Measurements from ENCODE around the gene LAMA2. TPM values are rescaled to one million over a fixed set of nuclear protein-coding genes. Genes with fewer than 3 reads are reported as not detected.

The LAMA2 gene
- total and polyA plus RNA-seq, 2 of the 8 experiments (the other 6 are each of a cell fraction or from before 2014, with no cell fraction given): 1.3 to 3.8 TPM

DNA sequence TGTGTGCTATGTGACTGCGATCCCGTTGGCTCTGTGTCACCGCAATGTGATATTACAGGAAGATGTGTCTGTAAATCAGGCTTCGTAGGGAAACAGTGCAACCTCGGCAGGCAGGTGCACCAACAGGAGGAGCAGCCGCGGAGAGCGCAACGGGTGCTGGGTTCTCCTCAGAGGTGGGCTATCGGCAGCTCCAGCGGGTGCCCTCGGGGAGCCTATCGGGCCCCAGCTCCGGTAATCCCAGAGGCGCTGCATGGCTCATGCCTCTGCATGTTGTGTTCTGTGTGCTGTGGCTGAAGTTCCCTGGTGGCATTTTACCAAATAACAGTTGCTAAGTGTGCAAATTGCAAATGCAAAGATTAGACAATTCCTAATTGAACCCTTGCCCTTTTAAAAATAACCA is 409.9 kb downstream of the LAMA2 start:
- POLR2A ChIA-PET (ENCODE audit: partially characterized antibody): no interaction called here
- CTCF ChIA-PET (ENCODE audit: partially characterized antibody): interaction anchor here (0.8 kb wide), 1 partner anchor 40 kb away, joined by 3 read pairs; no protein-coding TSS in a partner anchor

More for the DNA sequence above, 409.9 kb downstream of the LAMA2 start:
- Histone ChIP-seq H2AK5ac (ENCODE audit: low read depth, low read length) (no peak overlapping the region), H2BK5ac (ENCODE audit: low read depth, low read length) (no peak overlapping the region), H3K4me2 (ENCODE audit: insufficient read depth in 1 of 2, low read depth in 2 of 2, low read length in 2 of 2) (no peak overlapping the region), H2BK20ac (ENCODE audit: low read length) (no peak overlapping the region), H3K23ac (ENCODE audit: insufficient read length) (no peak overlapping the region), H4K91ac (replicated peaks; ENCODE audit: insufficient read length, low read length) (no peak overlapping the region), H2BK15ac (ENCODE audit: low read length) (no peak overlapping the region), H3K9ac (replicated peaks in 1 of 4; ENCODE audit: extremely low read depth in 1 of 4, low read depth in 3 of 4, low read length in 3 of 4) (no peak overlapping the region), H3K36me3 (ENCODE audit: control insufficient read depth in 2 of 4, insufficient read depth in 4 of 4, low read length in 3 of 4) (no peaks in the 10 kb centered on the region), H3K4me1 (replicated peaks in 1 of 4; ENCODE audit: control insufficient read depth in 3 of 4, insufficient read depth in 4 of 4, low read length in 3 of 4) (no peaks in the 10 kb centered on the region), H4K8ac (ENCODE audit: extremely low read depth, insufficient read depth, low read length) (no peak overlapping the region), H3K27ac (ENCODE audit: low read depth, low read length) (no peak overlapping the region), H3K79me1 (ENCODE audit: low read depth, low read length) (no peaks in the 10 kb centered on the region), H3K4ac (replicated peaks; ENCODE audit: insufficient read length, low read depth, low read length) (no peak overlapping the region), H3K27me3 (replicated peaks in 1 of 4; ENCODE audit: control insufficient read depth in 3 of 4, extremely low read depth in 1 of 4, insufficient read depth in 3 of 4, low read length in 3 of 4) (no peaks in the 10 kb centered on the region), H2AFZ (ENCODE audit: low read length) (no peak overlapping the region), H2BK12ac (ENCODE audit: low read depth, low read length) (no peak overlapping the region), H3K14ac (ENCODE audit: insufficient read length) (no peak overlapping the region), H4K5ac (ENCODE audit: insufficient read length, low read depth, low read length) (no peak overlapping the region), H2BK120ac (replicated peaks; ENCODE audit: low read depth, low read length) (no peak overlapping the region), H3K18ac (ENCODE audit: extremely low read depth, low read length) (no peak overlapping the region), H3K4me3 (ENCODE audit: extremely low read depth in 1 of 4, insufficient read depth in 2 of 4, low read depth in 3 of 4, low read length in 4 of 4) (no peak overlapping the region), H3K56ac (replicated peaks; ENCODE audit: insufficient read length, low read depth, low read length) (no peak overlapping the region), H3K23me2 (ENCODE audit: low read depth, low read length) (no peaks in the 10 kb centered on the region), H4K20me1 (replicated peaks in 1 of 2; ENCODE audit: control insufficient read depth in 1 of 2, insufficient read depth in 2 of 2, low read length in 2 of 2) (no peaks in the 10 kb centered on the region), H3K9me3 (ENCODE audit: insufficient read depth in 2 of 2, low read depth in 1 of 2, low read length in 1 of 2) (no peaks in the 10 kb centered on the region), H3K79me2 (ENCODE audit: control insufficient read depth in 1 of 2, insufficient read depth in 2 of 2, low read length in 2 of 2) (no peaks in the 10 kb centered on the region)
- DNase-seq (ENCODE audit: low read depth in 1 of 2, low spot score in 2 of 2) (no peak), FAIRE-seq (no peak)
- 94% methylated on average over 15 of the region's 15 CpGs; no CpG with 5 or more reads in 1 of the 2 experiments for WGBS, 2 experiments (ENCODE audit: extremely low coverage in 1 of 2, insufficient coverage in 1 of 2, insufficient read length in 1 of 2, insufficient replicate concordance in 2 of 2, low coverage in 1 of 2, low lambda C conversion rate in 2 of 2, missing lambda C conversion rate in 1 of 2)
- TF ChIP-seq NANOG (IDR thresholded peaks at IDR 0.05; ENCODE audit: insufficient read depth, low read depth, low read length, poor library complexity, severe bottlenecking) (no peak), TAF7 (optimal IDR thresholded peaks at IDR 0.05; ENCODE audit: borderline replicate concordance, low read depth, low read length) (no peak), KDM5A (IDR thresholded peaks at IDR 0.05; ENCODE audit: low read length) (no peak), CBX5 (IDR thresholded peaks at IDR 0.05; ENCODE audit: low read depth, low read length) (no peak), TCF12 (IDR thresholded peaks at IDR 0.05; ENCODE audit: low read depth, low read length) (no peak), MAFK (IDR thresholded peaks at IDR 0.05; ENCODE audit: low read depth, low read length) (no peak), NRF1 (IDR thresholded peaks at IDR 0.05; ENCODE audit: low read depth, low read length) (no peak), SRF (IDR thresholded peaks at IDR 0.05; ENCODE audit: low read depth, low read length) (no peak), BCL11A (IDR thresholded peaks at IDR 0.05; ENCODE audit: low read depth in 2 of 2, low read length in 2 of 2) (no peak), BRCA1 (IDR thresholded peaks at IDR 0.05; ENCODE audit: low read depth, low read length) (no peak)
- TF ChIP-seq, protein P1, sequence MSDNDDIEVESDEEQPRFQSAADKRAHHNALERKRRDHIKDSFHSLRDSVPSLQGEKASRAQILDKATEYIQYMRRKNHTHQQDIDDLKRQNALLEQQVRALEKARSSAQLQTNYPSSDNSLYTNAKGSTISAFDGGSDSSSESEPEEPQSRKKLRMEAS (IDR thresholded peaks at IDR 0.05): no peak
- TF ChIP-seq, protein P2, sequence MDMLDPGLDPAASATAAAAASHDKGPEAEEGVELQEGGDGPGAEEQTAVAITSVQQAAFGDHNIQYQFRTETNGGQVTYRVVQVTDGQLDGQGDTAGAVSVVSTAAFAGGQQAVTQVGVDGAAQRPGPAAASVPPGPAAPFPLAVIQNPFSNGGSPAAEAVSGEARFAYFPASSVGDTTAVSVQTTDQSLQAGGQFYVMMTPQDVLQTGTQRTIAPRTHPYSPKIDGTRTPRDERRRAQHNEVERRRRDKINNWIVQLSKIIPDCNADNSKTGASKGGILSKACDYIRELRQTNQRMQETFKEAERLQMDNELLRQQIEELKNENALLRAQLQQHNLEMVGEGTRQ (IDR thresholded peaks at IDR 0.05; ENCODE audit: low read length): no peak
